ENCODE data around the gene SMG7.

- no peak for TF ChIP-seq CTCF (conservative IDR thresholded peaks at IDR 0.05; ENCODE audit: low read depth, low read length)
- TF ChIP-seq POLR2A (IDR thresholded peaks at IDR 0.05; ENCODE audit: low read depth, low read length), result no peak
- no peak for TF ChIP-seq RAD21 (IDR thresholded peaks at IDR 0.05; ENCODE audit: low read length)
- no peak for TF ChIP-seq RCOR1 (IDR thresholded peaks at IDR 0.05; ENCODE audit: insufficient replicate concordance, low read length)
- no peak for TF ChIP-seq MAZ (IDR thresholded peaks at IDR 0.05; ENCODE audit: borderline replicate concordance, low read depth, low read length)
- no peak for TF ChIP-seq MXI1 (IDR thresholded peaks at IDR 0.05; ENCODE audit: borderline replicate concordance, low read depth, low read length)
- no peak for TF ChIP-seq USF2 (IDR thresholded peaks at IDR 0.05; ENCODE audit: low read depth, low read length)
Measured at GRCh38 chr1:183550915-183551314, 78.6 kb downstream of the SMG7 start.

Measured in IMR-90 (cell line).